Testis (tissue), 3 donors: ENCODE data around the gene MBTD1. TPM values are rescaled to one million over a fixed set of nuclear protein-coding genes. Genes with fewer than 3 reads are reported as not detected.

Source experiments
- DNase-seq: peaks from one replicate; pipeline ENCODE4 v3.0.0-alpha.2; 2019
- H3K27ac ChIP-seq, 2 donors: fragments of 200-600 bp; sonication (generic); one replicate each; pipeline ENCODE4 v1.5.1; 2019
- H3K27me3 ChIP-seq: fragments of 200-600 bp; sonication (generic); one replicate; pipeline ENCODE4 v1.5.1; 2019
- H3K36me3 ChIP-seq: fragments of 200-600 bp; sonication (generic); one replicate; pipeline ENCODE4 v1.5.1; 2017; ENCODE audit warnings: low read depth; ENCODE audit errors: missing control alignments
- H3K4me1 ChIP-seq: fragments of 200-600 bp; sonication (generic); one replicate; pipeline ENCODE4 v1.5.1; 2019
- H3K4me3 ChIP-seq, 2 donors: fragments of 200-600 bp; sonication (generic); one replicate each; pipeline ENCODE4 v1.5.1; 2017 to 2019
- H3K9me3 ChIP-seq: fragments of 200-600 bp; sonication (generic); one replicate; pipeline ENCODE4 v1.5.1; 2017
- POLR2A ChIP-seq: fragments of 450-650 bp; IDR thresholded peaks from one replicate; pipeline ENCODE4 v1.6.1; 2017; ENCODE audit warnings: antibody characterized with exemption, mild to moderate bottlenecking, moderate library complexity
- WGBS, 2 donors: methylation state at CpG; one replicate each; pipeline ENCODE4 v1.1.5; 2018; 5-methylcytosine and 5-hydroxymethylcytosine counted together
- intact Hi-C: fragments of 100-400 bp; cut with DNase I; formaldehyde crosslinking; loops from one replicate; pipeline ENCODE4 v1.15.1; 2023; ENCODE audit warnings: low total_unique reads
- polyA plus RNA-seq: library from polyadenylated mRNA; stranded (reverse); fragments of 350-450 nt; fragmentation: Illumina TruSeq; extraction: RNeasy Lipid Tissue Mini Kit (QIAGEN cat#74804); gene quantifications from one replicate; pipeline ENCODE4 v1.2.3, GENCODE V29; 2014; ENCODE audit warnings: low read depth, low replicate concordance; ENCODE audit not compliant: insufficient read depth
- total RNA-seq, 2 donors: library from RNA; depleted of rRNA; stranded (reverse); fragments of >200 nt; gene quantifications; one replicate each; pipeline ENCODE4 v1.2.3, GENCODE V29; 2016
- TF ChIP-seq, protein P1 (sequence below), 3 experiments: fragments of 450-650 bp in 2 of 3; fragments of 200-600 bp in 1 of 3; sonication (generic) in 1 of 3; IDR thresholded peaks; one replicate each; pipeline ENCODE4 v1.5.1; 2016 to 2019; ENCODE audit warnings: antibody characterized with exemption in 3 of 3, mild to moderate bottlenecking in 2 of 3, moderate library complexity in 1 of 3

The MBTD1 gene
- total and polyA plus RNA-seq, 3 donors from 2014 or later = 49.1 to 68.3 (median 55.2) TPM

DNA sequence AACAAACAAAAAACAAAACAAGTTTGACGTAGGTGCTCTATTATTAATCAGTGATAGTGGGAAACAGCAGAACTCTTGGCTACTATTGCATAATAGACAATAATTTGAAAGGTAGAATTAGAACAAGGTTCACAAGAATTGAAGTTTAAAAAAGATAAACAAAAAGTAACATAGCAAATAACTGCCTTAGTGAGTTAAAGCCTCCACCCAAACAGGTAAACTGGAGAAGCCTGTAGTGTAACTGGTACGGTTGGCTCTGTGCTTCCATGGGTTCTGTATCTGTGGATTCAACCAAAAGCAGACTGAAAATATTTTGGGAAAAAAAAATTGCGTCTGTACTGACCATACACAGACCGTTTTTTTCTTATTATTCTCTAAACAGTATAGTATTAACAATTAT, 38.5 kb downstream of the MBTD1 start:
- H3K27me3 ChIP-seq = no peaks in the 10 kb centered on the region
- intact Hi-C loops = no loop called here
- no peaks in the 10 kb centered on the region for H3K9me3 ChIP-seq
- H3K4me3 ChIP-seq = no peak overlapping the region
- 88 to 91% methylated on average over 4 of the region's 4 CpGs for WGBS, 2 donors
- TF ChIP-seq, protein P1, sequence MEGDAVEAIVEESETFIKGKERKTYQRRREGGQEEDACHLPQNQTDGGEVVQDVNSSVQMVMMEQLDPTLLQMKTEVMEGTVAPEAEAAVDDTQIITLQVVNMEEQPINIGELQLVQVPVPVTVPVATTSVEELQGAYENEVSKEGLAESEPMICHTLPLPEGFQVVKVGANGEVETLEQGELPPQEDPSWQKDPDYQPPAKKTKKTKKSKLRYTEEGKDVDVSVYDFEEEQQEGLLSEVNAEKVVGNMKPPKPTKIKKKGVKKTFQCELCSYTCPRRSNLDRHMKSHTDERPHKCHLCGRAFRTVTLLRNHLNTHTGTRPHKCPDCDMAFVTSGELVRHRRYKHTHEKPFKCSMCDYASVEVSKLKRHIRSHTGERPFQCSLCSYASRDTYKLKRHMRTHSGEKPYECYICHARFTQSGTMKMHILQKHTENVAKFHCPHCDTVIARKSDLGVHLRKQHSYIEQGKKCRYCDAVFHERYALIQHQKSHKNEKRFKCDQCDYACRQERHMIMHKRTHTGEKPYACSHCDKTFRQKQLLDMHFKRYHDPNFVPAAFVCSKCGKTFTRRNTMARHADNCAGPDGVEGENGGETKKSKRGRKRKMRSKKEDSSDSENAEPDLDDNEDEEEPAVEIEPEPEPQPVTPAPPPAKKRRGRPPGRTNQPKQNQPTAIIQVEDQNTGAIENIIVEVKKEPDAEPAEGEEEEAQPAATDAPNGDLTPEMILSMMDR (IDR thresholded peaks at IDR 0.05) = no peak
- no peak for TF ChIP-seq POLR2A
- H3K27ac ChIP-seq = no peak overlapping the region
- no peaks in the 10 kb centered on the region for H3K4me1 ChIP-seq
- H3K36me3 ChIP-seq = no peaks in the 10 kb centered on the region
- DNase-seq = no peak

DNA sequence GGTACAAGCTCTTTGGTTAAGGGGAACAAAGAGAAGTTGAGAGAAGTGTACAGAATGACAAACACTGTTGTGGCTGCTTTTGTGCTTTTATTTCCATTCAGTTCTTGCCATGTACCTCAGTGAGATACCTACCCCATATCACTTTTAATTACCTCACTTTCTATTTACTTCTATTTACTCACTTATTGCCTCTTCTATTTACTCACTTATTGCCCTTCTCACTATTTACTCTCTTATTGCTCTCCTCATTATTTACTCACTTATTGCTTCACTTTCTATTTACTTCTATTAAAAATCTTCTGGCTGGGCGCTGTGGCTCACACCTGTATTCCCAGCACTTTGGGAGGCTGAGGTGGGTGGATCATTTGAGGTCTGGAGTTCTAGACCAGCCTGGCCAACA, 41.9 kb downstream of the MBTD1 start:
- Histone ChIP-seq H3K27me3 (no peaks in the 10 kb centered on the region), H3K4me1 (no peaks in the 10 kb centered on the region), H3K9me3 (no peaks in the 10 kb centered on the region), H3K4me3 (no peak overlapping the region), H3K27ac (no peak overlapping the region), H3K36me3 (no peaks in the 10 kb centered on the region)
- TF ChIP-seq, protein P1 (IDR thresholded peaks at IDR 0.05) = no peak
- WGBS, 2 donors = 97 to 100% methylated on average over 1 of the region's 1 CpG
- intact Hi-C loops = no loop called here
- DNase-seq = no peak

DNA sequence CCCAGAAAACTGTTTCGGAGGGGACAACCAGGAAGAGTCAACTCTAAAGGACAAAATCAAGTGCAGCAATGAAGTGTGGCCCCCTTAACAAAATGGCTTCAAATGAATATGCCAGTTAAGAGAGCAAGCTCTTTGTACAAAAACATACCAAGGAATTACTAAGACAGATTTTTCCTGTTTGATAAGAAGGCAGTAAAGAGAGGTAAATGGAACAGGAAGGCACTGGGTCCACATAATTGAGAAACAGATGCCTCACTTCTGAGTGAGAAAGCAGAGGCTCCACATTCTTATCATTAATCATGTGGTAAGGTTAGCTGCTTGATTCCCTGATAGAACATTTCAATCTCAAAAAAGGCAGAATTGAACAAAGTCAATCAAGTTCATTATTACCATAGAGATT, 44.9 kb downstream of the MBTD1 start:
- TF ChIP-seq POLR2A = no peak
- TF ChIP-seq, protein P1 (IDR thresholded peaks at IDR 0.05) = no peak
- no peaks in the 10 kb centered on the region for H3K36me3 ChIP-seq
- no peaks in the 10 kb centered on the region for H3K9me3 ChIP-seq
- H3K4me1 ChIP-seq = no peaks in the 10 kb centered on the region
- no peak overlapping the region for H3K27ac ChIP-seq
- intact Hi-C loops = no loop called here
- no peak overlapping the region for H3K4me3 ChIP-seq
- WGBS, 2 donors = 92 to 93% methylated on average over 1 of the region's 1 CpG
- no peaks in the 10 kb centered on the region for H3K27me3 ChIP-seq
- DNase-seq = no peak

DNA sequence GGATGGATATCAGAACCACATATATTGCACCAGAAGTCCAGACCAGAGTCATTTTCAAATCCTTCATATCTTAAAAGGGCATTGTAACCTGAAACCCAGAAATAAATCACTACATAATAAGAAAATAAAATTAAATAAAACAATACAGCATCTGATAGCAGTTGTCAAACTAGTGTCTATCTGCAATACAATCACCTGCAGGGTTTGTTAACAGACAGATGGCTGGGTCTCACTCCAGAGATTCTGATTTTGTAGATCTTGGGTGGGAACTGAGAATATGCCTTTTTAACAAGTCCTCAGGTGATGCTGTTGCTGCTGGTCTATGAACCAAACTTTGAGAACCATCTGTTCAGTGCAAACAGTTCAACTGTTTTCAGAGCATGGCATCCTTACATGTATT, 56.0 kb downstream of the MBTD1 start:
- no peaks in the 10 kb centered on the region for H3K27me3 ChIP-seq
- intact Hi-C loops = no loop called here
- no peak for DNase-seq
- no peaks in the 10 kb centered on the region for H3K4me1 ChIP-seq
- TF ChIP-seq, protein P1 (IDR thresholded peaks at IDR 0.05) = no peak
- no peak for TF ChIP-seq POLR2A
- no peak overlapping the region for H3K4me3 ChIP-seq
- no peak overlapping the region for H3K27ac ChIP-seq
- no peaks in the 10 kb centered on the region for H3K36me3 ChIP-seq
- H3K9me3 ChIP-seq = no peaks in the 10 kb centered on the region

DNA sequence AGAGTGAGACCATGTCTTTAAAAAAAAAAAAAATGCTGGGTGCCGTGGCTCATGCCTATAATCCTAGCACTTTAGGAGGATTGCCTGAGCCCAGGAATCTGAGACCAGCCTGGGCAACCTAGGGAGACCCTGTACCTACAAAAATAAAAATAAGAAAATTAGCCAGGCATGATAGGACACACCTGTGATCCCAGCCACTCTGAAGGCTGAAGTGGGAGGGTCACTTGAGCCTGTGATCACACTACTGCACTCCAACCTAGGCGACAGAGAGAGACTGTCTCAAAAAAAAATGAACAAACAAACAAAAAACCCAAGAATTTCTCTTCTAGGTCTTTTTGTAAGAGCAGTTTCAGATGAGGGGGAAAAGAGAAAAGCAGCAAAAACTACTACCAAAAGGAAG, 59.0 kb downstream of the MBTD1 start:
- Histone ChIP-seq H3K27me3 (no peaks in the 10 kb centered on the region), H3K9me3 (no peaks in the 10 kb centered on the region), H3K27ac (no peak overlapping the region), H3K4me1 (no peaks in the 10 kb centered on the region), H3K4me3 (no peak overlapping the region), H3K36me3 (no peaks in the 10 kb centered on the region)
- DNase-seq = no peak
- TF ChIP-seq, protein P1 (IDR thresholded peaks at IDR 0.05) = no peak
- TF ChIP-seq POLR2A = no peak
- WGBS, 2 donors = 90 to 91% methylated on average over 2 of the region's 2 CpGs
- intact Hi-C loops = no loop called here
